ENCODE data around the gene CALML5.

GRCh38 chr10:5449227-5449626 lies 50.1 kb downstream of the CALML5 start:
- TF ChIP-seq CTCF (IDR thresholded peaks at IDR 0.05; ENCODE audit: borderline replicate concordance, extremely low read depth, low read length, poor library complexity, severe bottlenecking) (no peak), EZH2 (IDR thresholded peaks at IDR 0.05; ENCODE audit: borderline replicate concordance, low read depth, low read length, severe bottlenecking) (no peak)

Data from DND-41 (cell line).